Activated CD4-positive, alpha-beta memory T cell treated with anti-CD3 and anti-CD28 coated beads for 36 hours (primary cell): Measurements from ENCODE around the gene STX4. TPM values are rescaled to one million over a fixed set of nuclear protein-coding genes. Genes with fewer than 3 reads are reported as not detected.
A peak's percentile ranks its signal among the peaks of the same experiment; 100 is the strongest.
"Not testable (repeated sequence)": the region's sequence is repeated elsewhere in the genome, so short reads cannot be mapped to it uniquely, and the experiment has no call there.

Source experiments
- CTCF ChIA-PET: fragments of 350-600 bp; sonication (Branson Sonifier 250); formaldehyde crosslinking; loops from one replicate; lab custom pipeline; 2021; ENCODE audit warnings: antibody characterized with exemption, inconsistent platforms; lab: Charles Lee
- POLR2A ChIA-PET: fragments of 350-600 bp; sonication (Branson Sonifier 250); formaldehyde crosslinking; loops from one replicate; lab custom pipeline; 2021; ENCODE audit warnings: antibody characterized with exemption; lab: Charles Lee
- DNase-seq: peaks from one replicate; pipeline ENCODE4 v3.0.0-alpha.2; 2020
- H3K27ac Mint-ChIP-seq: one replicate; pipeline ENCODE4 v1.8.0; 2021; ENCODE audit warnings: mixed read lengths
- H3K27me3 Mint-ChIP-seq: one replicate; pipeline ENCODE4 v1.8.0; 2021; ENCODE audit warnings: mixed read lengths
- H3K36me3 Mint-ChIP-seq: one replicate; pipeline ENCODE4 v1.8.0; 2021; ENCODE audit warnings: mixed read lengths
- H3K4me1 Mint-ChIP-seq: one replicate; pipeline ENCODE4 v1.8.0; 2021; ENCODE audit warnings: low read depth, mixed read lengths
- H3K4me3 Mint-ChIP-seq: one replicate; pipeline ENCODE4 v1.8.0; 2021; ENCODE audit warnings: mild to moderate bottlenecking, mixed read lengths
- H3K9me3 Mint-ChIP-seq: one replicate; pipeline ENCODE4 v1.8.0; 2021; ENCODE audit warnings: mixed read lengths
- intact Hi-C: fragments of 100-400 bp; cut with micrococcal nuclease; formaldehyde crosslinking; loops from one replicate; pipeline ENCODE4 v1.15.1; 2023
- total RNA-seq, 2 experiments: library from RNA; stranded (reverse); gene quantifications; one replicate each; pipeline ENCODE4 v1.2.3, GENCODE V29; 2021

The STX4 gene
- total RNA-seq, 2 experiments from 2014 or later, result 46.7 to 46.8 TPM

DNA sequence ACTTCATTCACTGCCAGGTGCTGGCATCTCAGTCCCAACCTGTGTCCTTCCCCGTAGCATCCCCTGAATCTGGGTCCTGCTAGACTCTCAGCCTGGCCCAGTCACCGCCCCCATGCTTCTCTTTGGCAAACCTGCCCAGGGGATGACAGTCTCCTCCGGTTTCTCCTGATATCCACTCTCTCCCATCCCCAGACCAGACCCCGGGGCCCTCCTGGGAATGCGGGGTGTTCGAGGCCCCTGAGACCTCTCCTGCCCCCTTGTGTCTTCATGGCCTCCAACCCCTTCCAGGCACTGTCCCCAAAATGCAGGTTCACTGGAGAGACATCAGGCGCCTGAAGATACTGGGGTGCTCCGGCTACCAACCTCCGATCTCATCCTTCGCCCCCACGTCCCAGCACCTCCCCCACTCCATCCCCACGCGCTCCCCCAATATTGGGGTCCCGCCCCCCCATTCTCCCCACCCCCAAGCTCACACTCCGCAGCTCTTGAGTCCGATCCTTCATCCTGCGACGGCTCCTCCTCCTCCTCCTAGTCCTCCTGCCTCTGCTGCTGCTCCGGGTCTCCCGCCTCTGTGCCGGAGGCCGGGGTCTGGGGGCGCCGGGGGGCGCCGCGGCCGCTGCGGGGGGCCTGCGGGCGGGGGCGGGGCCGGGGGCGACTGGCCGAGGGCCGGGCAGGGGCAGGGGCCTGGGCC lies 23.3 kb upstream of the STX4 start:
- no peaks in the 10 kb centered on the region for H3K9me3 Mint-ChIP-seq
- H3K4me1 Mint-ChIP-seq, result peaks cover 14% of the 10 kb centered on the region
- peak overlapping the region; percentile 45 for H3K4me3 Mint-ChIP-seq
- intact Hi-C loops, result no loop called here
- no peak for DNase-seq
- CTCF ChIA-PET, result no interaction called here
- peaks cover 16% of the 10 kb centered on the region for H3K27me3 Mint-ChIP-seq
- H3K27ac Mint-ChIP-seq, result no peak overlapping the region
- POLR2A ChIA-PET, result no interaction called here
- H3K36me3 Mint-ChIP-seq, result no peaks in the 10 kb centered on the region

DNA sequence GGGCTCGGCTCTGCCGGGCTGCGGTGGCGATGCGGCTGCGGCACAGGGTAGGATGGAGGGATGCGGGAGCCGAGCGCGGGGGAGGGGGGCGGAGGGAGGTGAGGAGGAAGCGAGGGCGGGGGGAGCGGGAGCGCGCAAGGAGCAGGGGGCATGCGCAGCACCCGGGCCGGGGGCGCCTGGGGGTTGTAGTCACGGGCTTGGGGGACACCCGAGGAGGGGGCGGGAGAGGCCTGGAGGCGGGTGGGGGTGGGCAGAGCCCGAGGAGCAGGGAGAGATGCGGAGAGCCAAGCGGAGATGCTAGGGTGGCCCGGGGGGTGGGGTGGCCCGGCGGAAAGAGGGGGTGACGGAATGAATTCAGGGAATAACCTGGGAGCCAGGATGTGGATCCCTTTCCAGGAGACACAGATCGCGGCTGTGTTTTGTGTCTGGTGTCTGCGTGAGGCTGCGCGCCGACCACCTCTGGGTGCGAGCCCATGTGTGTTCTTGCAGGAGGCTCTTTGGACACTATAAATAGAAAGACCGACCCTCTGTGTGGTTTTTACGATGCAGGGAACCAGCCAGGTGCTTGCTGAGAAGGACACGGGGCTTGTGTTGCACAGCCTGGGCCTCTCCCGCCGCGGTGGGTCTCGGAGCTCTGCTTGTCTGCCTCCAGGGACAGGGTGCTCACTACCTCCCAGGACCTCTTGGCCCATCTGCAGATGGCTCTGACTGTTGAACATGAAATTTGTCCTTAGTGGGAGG lies 22.6 kb upstream of the STX4 start, which contains the start of gene STX1B:
STX1B (minus strand) TSS at position 54 of the 741 bp plus-strand sequence. CDS start 242 bp downstream, outside the sequence.
- POLR2A ChIA-PET, result no interaction called here

DNA sequence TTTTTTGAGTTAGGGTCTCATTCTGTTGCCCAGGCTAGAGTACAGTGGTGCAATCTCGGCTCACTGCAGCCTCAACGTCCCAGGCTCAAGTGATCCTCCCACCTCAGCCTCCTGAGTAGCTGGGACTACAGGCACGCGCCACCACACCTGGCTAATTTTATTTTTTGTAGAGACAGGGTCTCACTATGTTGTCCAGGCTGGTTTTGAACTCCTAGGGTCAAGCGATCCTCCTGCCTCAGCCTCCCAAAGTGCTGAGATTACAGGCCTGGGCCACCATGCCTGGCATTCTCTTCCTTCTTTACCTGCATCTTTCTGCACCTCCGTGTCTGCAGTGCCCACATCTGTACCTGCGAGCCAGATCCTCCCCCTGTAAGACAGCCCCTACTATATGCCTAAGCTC lies 21.5 kb upstream of the STX4 start:
- H3K27ac Mint-ChIP-seq, intact Hi-C loops, H3K36me3 Mint-ChIP-seq, H3K9me3 Mint-ChIP-seq, DNase-seq, POLR2A ChIA-PET: not testable (repeated sequence)
- CTCF ChIA-PET, result interaction anchor here (1.1 kb wide), 1 partner anchor 70 kb away, joined by 3 read pairs; no protein-coding TSS in a partner anchor
- peaks cover 14% of the 10 kb centered on the region for H3K4me1 Mint-ChIP-seq
- H3K4me3 Mint-ChIP-seq, result peak overlapping the region; percentile 59
- H3K27me3 Mint-ChIP-seq, result peaks cover 18% of the 10 kb centered on the region

More for the DNA sequence above, 22.6 kb upstream of the STX4 start, which contains the start of gene STX1B:
- Mint-ChIP-seq H3K9me3 (no peaks in the 10 kb centered on the region), H3K27me3 (peaks cover 16% of the 10 kb centered on the region), H3K4me3 (peak within 1 kb of the TSS; percentile 59), H3K4me1 (peaks cover 14% of the 10 kb centered on the region), H3K36me3 (no peaks in the 10 kb centered on the region), H3K27ac (no peak within 1 kb of the TSS)
- CTCF ChIA-PET, result interaction anchor here (0.6 kb wide), 1 partner anchor 292 kb away, joined by 4 read pairs; no protein-coding TSS in a partner anchor
- peak; percentile 60 for DNase-seq
- intact Hi-C loops, result no loop called here

DNA sequence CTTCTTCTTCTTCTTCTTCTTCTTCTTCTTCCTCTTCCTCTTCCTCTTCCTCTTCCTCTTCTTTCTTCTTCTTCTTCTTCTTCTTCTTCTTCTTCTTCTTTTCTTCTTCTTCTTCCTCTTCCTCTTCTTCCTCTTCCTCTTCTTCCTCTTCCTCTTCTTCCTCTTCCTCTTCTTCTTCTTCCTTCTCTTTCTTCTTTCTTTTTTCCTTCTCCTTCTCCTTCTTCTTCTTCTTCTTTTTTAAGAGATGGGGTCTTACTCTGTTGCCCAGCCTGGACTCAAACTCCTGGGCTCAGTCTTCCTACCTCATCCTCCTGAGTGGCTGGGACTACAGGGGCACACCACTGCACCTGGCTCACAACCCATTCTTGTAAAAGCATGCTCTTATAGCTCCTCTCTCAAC lies 20.1 kb upstream of the STX4 start:
- intact Hi-C loops, DNase-seq, CTCF ChIA-PET, H3K27ac Mint-ChIP-seq, POLR2A ChIA-PET, H3K4me3 Mint-ChIP-seq, H3K36me3 Mint-ChIP-seq, H3K9me3 Mint-ChIP-seq: not testable (repeated sequence)
- peaks cover 14% of the 10 kb centered on the region for H3K4me1 Mint-ChIP-seq
- H3K27me3 Mint-ChIP-seq, result peaks cover 18% of the 10 kb centered on the region

DNA sequence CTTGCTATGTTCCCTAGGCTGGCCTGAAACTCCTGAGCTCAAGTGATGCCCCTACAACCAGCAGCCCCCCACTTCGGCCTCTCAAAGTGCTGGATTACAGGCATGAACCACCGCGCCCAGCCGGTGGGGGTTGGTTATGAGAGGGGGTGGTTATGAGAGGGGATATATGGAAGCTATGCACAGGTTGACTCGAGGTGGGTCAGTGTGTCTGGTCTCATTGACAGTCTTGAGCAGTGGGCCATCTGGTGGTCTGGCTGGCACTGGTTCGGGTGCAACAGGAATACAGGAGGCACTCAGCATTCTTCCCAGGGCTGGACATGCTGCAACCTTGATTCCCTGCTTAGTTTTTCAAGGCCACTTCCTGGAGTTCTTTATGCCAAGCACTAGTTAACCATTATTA lies 17.3 kb upstream of the STX4 start:
- CTCF ChIA-PET, result interaction anchor here (0.6 to 1.3 kb wide), 4 partner anchors 30 to 368 kb away, joined by 3 to 4 read pairs (median 4); no protein-coding TSS in a partner anchor
- intact Hi-C loops, result no loop called here

DNA sequence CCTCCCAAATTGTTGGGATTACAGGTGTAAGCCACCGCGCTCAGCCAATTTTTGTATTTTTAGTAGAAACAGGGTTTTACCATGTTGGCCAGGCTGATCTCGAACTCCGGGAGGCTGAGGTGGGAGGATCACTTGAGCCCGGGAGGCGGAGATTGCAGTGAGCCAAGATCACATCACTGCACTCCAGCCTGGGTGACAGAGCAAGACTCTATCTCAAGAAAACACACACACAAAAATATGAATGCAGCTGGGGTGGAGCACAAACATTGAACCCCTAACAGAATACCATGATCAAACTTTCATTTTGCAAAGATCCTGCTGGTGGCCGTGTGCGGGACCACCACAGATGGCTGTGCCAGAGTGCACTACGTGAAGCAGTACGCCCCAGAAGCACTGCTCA lies 15.6 kb upstream of the STX4 start:
- not testable (repeated sequence) for H3K4me1 Mint-ChIP-seq, H3K27me3 Mint-ChIP-seq

More for the DNA sequence above, 17.3 kb upstream of the STX4 start:
- no peak for DNase-seq
- no peak overlapping the region for H3K4me3 Mint-ChIP-seq
- H3K9me3 Mint-ChIP-seq, result no peaks in the 10 kb centered on the region
- peaks cover 15% of the 10 kb centered on the region for H3K27me3 Mint-ChIP-seq
- POLR2A ChIA-PET, result no interaction called here
- H3K4me1 Mint-ChIP-seq, result peaks cover 6% of the 10 kb centered on the region
- H3K27ac Mint-ChIP-seq, result no peak overlapping the region
- no peaks in the 10 kb centered on the region for H3K36me3 Mint-ChIP-seq

DNA sequence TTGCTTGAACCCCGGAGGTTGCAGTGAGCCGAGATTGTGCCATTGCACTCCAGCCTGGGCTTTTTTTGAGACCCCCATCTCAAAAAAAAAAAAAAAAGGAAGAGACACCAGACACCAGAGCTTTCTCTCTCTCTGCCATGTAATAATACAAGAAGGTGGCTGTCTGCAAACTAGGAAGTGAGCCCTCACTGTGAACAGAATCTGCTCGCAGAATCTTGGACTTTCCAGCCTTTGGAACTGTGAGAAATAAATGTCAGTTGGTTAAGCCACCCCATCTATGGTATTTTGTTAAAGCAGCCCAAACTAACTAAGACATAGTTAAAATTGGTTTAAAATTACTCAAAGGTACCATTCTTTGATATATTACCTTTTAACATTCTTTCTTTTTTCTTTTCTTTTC lies 12.8 kb upstream of the STX4 start:
- H3K4me3 Mint-ChIP-seq, result no peak overlapping the region
- ChIA-PET POLR2A (no interaction called here), CTCF (no interaction called here)
- DNase-seq, result no peak
- H3K27me3 Mint-ChIP-seq, result peaks cover 2% of the 10 kb centered on the region
- intact Hi-C loops, result no loop called here
- H3K9me3 Mint-ChIP-seq, result no peaks in the 10 kb centered on the region
- no peaks in the 10 kb centered on the region for H3K4me1 Mint-ChIP-seq
- no peaks in the 10 kb centered on the region for H3K36me3 Mint-ChIP-seq
- no peak overlapping the region for H3K27ac Mint-ChIP-seq

More for the DNA sequence above, 15.6 kb upstream of the STX4 start:
- H3K36me3 Mint-ChIP-seq, CTCF ChIA-PET, intact Hi-C loops, H3K4me3 Mint-ChIP-seq, DNase-seq, H3K9me3 Mint-ChIP-seq, H3K27ac Mint-ChIP-seq, POLR2A ChIA-PET: not testable (repeated sequence)

DNA sequence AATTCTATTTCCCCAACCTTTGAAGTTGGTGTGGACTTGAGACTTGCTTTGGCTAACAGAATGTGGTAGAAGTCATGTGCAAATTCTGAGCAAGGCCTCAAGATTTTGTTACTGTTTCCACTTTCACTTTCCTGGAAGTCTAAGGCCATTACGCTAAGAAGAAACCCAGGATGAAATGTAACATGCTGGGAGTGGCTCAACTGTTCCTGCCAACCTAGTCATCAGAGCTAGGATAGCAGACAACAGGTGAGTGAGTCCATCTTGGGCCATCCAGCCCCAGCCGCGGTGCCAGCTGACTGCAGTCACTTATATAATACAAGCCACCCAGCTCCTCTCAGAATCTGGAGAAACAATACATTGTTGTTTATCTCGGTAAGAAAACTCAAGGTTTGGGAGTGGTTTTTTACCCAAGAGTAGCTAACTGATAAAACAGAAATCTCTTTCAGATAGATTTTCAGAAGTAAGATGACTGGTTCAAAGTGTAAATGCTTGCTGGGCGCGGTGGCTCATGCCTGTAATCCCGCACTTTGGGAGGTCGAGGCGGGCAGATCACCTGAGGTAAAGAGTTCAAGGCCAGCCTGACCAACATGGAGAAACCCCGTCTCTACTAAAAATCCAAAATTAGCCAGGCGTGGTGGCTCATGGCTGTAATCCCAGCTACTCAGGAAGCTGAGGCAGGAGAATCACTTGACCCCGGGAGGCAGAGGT lies 10.7 kb upstream of the STX4 start:
- no peaks in the 10 kb centered on the region for H3K4me1 Mint-ChIP-seq
- H3K4me3 Mint-ChIP-seq, result no peak overlapping the region
- ChIA-PET CTCF (interaction anchor here (0.6 kb wide), 1 partner anchor 38 kb away, joined by 3 read pairs; the partner anchor contains the start of gene HSD3B7), POLR2A (no interaction called here)
- DNase-seq, result no peak
- intact Hi-C loops, result no loop called here
- H3K27me3 Mint-ChIP-seq, result no peaks in the 10 kb centered on the region
- H3K27ac Mint-ChIP-seq, result no peak overlapping the region
- H3K36me3 Mint-ChIP-seq, result no peaks in the 10 kb centered on the region
- H3K9me3 Mint-ChIP-seq, result no peaks in the 10 kb centered on the region

DNA sequence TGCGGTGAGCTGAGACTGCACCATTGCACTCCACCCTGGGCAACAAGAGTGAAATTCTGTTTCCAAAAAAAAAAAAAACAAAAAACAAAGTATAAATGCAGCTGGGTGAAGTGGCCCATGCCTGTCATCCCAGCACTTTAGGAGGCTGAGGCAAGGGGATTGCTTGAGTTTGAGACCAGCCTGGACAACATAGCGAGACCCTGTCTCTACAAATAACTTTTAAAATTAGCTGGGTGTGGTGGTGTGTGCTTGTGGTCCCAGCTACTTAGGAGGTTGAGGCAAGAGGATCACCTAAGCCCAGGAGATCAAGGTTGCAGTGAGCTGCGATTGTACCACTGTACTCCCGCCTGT lies 10.1 kb upstream of the STX4 start:
- Mint-ChIP-seq H3K4me1 (no peaks in the 10 kb centered on the region), H3K4me3 (no peak overlapping the region), H3K36me3 (no peaks in the 10 kb centered on the region), H3K27ac (no peak overlapping the region), H3K27me3 (no peaks in the 10 kb centered on the region), H3K9me3 (no peaks in the 10 kb centered on the region)
- ChIA-PET POLR2A (no interaction called here), CTCF (no interaction called here)
- intact Hi-C loops, result no loop called here
- no peak for DNase-seq

DNA sequence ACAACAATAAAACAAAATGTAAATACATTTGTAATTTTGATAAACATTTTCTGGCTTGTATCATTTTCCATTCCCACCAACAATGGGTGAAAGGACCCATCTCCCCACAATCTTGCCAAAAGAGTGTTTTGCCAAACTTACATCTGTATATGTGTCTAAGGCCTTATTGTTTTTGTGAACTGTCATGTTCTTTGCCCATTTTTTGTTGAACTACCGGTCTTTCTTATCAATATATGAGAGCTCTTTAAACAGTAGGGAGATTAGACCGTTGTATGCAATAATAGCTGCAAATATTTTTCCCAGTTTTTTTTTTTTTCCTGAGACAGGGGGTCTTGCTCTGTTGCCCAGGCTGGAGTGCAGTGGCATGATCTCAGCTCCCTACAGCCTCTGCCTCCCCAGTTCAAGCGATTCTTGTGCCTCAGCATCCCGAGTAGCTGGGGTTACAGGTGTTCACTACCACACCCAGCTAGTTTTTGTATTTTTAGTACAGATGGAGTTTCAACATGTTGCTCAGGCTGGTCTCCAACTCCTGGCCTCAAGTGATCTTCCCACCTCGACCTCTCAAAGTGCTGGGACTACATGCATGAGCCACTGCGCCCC lies 9.6 kb upstream of the STX4 start:
- Mint-ChIP-seq H3K9me3 (no peaks in the 10 kb centered on the region), H3K4me1 (no peaks in the 10 kb centered on the region), H3K27me3 (no peaks in the 10 kb centered on the region), H3K36me3 (no peaks in the 10 kb centered on the region), H3K4me3 (no peak overlapping the region), H3K27ac (no peak overlapping the region)
- intact Hi-C loops, result no loop called here
- no peak for DNase-seq
- ChIA-PET POLR2A (no interaction called here), CTCF (no interaction called here)

DNA sequence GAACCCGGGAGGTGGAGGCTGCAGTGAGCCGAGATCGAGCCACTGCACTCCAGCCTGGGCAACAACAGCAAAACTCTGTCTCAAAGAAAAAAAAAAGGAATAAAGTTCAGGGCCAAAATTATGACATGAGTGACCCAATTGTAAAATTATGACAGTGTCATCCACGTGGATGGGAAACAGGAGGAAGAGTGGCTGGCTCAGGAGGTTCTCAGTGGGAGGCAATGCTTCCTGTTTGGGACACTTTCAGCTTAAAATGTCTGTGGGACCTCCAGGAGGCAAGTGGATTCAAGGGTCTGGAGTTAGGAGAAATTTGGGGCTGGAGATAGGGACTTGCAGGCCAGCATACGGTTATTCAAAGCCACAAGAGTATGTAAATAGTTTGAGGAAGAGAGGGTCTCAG lies 8.0 kb upstream of the STX4 start:
- intact Hi-C loops, result no loop called here
- POLR2A ChIA-PET, result no interaction called here

More for the DNA sequence above, 8.0 kb upstream of the STX4 start:
- Mint-ChIP-seq H3K36me3 (no peaks in the 10 kb centered on the region), H3K4me3 (no peak overlapping the region), H3K27ac (no peak overlapping the region), H3K27me3 (no peaks in the 10 kb centered on the region), H3K9me3 (no peaks in the 10 kb centered on the region), H3K4me1 (no peaks in the 10 kb centered on the region)
- CTCF ChIA-PET, result interaction anchor here (0.9 kb wide), 1 partner anchor 40 kb away, joined by 3 read pairs; the partner anchor contains the start of gene HSD3B7
- no peak for DNase-seq
